ENCODE measurements around the gene CSF1. TPM values are rescaled to one million over a fixed set of nuclear protein-coding genes. Genes with fewer than 3 reads are reported as not detected.

Gene CSF1
- polyA plus RNA-seq, 1 donor: 7.1 TPM

- no peak for DNase-seq
Observed at GRCh38 chr1:109881906-109882287, 28.8 kb upstream of the CSF1 start.

GRCh38 chr1:109882288-109883245, 28.1 kb upstream of the CSF1 start:
- DNase-seq: no peak

GRCh38 chr1:109883248-109883955, 27.2 kb upstream of the CSF1 start:
- DNase-seq: no peak

- DNase-seq: no peak
Observed at GRCh38 chr1:109884242-109884891, 26.3 kb upstream of the CSF1 start.

- no peak for DNase-seq
Observed at GRCh38 chr1:109885589-109885988, 25.1 kb upstream of the CSF1 start.

- no peak for DNase-seq
Observed at GRCh38 chr1:109886827-109887226, 23.8 kb upstream of the CSF1 start.

GRCh38 chr1:109887271-109887670, 23.4 kb upstream of the CSF1 start:
- DNase-seq: no peak

GRCh38 chr1:109887884-109888283, 22.8 kb upstream of the CSF1 start:
- DNase-seq: no peak

- no peak for DNase-seq
Observed at GRCh38 chr1:109889094-109889493, 21.6 kb upstream of the CSF1 start.

GRCh38 chr1:109890115-109890953, 20.3 kb upstream of the CSF1 start:
- no peak for DNase-seq

- no peak for DNase-seq
Observed at GRCh38 chr1:109891930-109892329, 18.7 kb upstream of the CSF1 start.

- DNase-seq: no peak
Observed at GRCh38 chr1:109892561-109893368, 17.9 kb upstream of the CSF1 start.

GRCh38 chr1:109893532-109894171, 17.0 kb upstream of the CSF1 start:
- DNase-seq: no peak

- DNase-seq: no peak
Observed at GRCh38 chr1:109894823-109895719, 15.6 kb upstream of the CSF1 start.

- no peak for DNase-seq
Observed at GRCh38 chr1:109895720-109896504, 14.7 kb upstream of the CSF1 start.

GRCh38 chr1:109896681-109897080, 14.0 kb upstream of the CSF1 start:
- no peak for DNase-seq

GRCh38 chr1:109897259-109897955, 13.2 kb upstream of the CSF1 start:
- DNase-seq: no peak

- DNase-seq: no peak
Observed at GRCh38 chr1:109898842-109899241, 11.8 kb upstream of the CSF1 start.

All from left kidney (tissue), 2 donors.